A172 (cell line): ENCODE data around the gene SMAD4. TPM values are rescaled to one million over a fixed set of nuclear protein-coding genes. Genes with fewer than 3 reads are reported as not detected.
"Not testable (repeated sequence)": the region's sequence is repeated elsewhere in the genome, so short reads cannot be mapped to it uniquely, and the experiment has no call there.

Experiments
- DNase-seq: peaks from one replicate; pipeline ENCODE4 v3.0.0-alpha.2; 2015; ENCODE audit warnings: low spot score
- total RNA-seq: library from RNA; depleted of rRNA; stranded (reverse); fragments of >200 nt; shearing (Covaris generic); gene quantifications from 2 replicates; pipeline ENCODE4 v1.2.3, GENCODE V29; 2014

SMAD4 gene
- total RNA-seq, 1 experiment from 2014 or later = 71.9 TPM

DNA sequence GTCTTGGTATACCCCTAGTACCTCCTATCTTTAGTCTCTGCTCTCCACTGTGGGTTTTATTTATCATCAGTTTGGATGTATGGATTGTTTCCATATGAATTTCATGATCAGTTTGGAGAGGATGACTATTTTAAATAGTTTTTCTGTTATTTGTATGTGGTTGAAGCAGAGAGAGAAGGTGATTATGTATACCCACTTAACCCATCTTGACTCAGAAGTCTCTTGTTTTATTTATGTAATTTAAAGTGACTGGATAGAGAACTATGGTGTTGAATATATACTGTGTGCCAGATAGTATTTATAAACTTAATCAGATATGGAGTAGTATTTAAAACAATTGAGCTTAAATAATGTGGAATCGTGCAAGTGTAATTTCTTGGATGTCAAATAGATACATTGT, 39.9 kb downstream of the SMAD4 start:
- DNase-seq = no peak

- peak; percentile 63 for DNase-seq
Measured at GRCh38 chr18:51070545-51070944, 40.5 kb downstream of the SMAD4 start.

DNA sequence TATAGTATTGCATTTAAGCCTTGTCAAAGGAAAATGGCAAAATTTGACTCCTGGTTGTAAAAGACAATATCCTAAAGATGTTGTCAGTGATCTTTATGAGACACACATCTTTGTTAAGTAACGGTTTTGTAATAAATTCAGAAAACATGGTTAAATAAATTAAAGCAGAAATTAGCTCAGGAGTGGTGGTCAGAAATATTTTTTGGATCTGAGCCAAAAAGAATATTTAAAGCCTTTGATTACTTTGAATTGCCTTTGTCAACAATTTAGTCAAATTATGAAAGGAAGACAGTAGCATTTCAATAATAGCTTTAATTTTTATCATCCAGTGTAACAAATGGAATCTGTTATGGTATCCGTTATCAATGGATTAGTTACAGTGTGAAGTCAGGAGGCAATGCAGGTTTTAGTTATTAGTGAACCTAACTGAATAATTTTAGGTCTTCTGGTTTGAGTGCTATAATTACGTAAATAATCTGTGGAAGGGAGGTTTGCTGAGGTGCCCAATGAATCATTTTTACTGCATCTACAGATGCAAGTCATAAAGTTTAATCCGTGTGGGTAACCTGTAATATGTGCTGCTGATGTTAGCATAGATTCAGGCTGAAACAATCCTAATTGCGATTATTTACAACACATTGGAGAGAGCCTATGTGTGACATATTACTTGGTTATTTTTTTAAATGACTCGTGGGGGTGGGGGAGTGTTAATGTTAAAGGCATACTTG, 42.7 kb downstream of the SMAD4 start:
- no peak for DNase-seq

DNA sequence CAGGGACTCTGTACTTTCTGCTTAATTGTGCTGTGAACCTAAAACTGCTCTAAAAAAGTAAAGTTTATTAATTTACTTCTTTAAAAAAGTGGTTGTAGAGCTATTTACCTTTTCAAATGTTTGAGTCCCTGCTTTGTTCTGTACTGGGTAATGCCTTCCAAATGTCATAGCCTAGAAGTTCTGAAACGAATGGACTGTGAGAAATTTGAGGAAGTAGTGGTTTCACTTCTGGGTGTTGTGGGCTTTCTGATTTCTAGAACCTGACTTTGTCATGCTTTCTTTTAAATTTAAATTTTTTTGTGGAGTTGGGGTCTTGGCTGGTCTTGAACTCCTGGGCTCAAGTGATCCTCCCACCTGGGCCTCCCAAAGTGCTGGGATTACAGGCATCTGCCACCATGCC, 44.6 kb downstream of the SMAD4 start:
- DNase-seq = no peak

- DNase-seq = no peak
Measured at GRCh38 chr18:51076503-51076902, 46.5 kb downstream of the SMAD4 start.

- DNase-seq = no peak
Measured at GRCh38 chr18:51077217-51077616, 47.2 kb downstream of the SMAD4 start.

DNA sequence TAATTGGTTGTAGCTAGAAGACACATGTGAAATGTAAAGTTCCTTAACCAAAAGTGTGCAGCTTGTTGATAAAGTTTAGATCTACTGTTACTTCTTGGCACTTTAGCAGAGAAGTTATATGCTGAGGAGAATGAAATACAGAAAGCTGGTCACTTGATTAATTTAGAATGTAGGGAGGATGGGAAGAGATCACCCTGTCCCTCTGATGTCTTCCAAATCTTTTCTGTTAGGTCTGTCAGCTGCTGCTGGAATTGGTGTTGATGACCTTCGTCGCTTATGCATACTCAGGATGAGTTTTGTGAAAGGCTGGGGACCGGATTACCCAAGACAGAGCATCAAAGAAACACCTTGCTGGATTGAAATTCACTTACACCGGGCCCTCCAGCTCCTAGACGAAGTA, 48.0 kb downstream of the SMAD4 start:
- no peak for DNase-seq

DNA sequence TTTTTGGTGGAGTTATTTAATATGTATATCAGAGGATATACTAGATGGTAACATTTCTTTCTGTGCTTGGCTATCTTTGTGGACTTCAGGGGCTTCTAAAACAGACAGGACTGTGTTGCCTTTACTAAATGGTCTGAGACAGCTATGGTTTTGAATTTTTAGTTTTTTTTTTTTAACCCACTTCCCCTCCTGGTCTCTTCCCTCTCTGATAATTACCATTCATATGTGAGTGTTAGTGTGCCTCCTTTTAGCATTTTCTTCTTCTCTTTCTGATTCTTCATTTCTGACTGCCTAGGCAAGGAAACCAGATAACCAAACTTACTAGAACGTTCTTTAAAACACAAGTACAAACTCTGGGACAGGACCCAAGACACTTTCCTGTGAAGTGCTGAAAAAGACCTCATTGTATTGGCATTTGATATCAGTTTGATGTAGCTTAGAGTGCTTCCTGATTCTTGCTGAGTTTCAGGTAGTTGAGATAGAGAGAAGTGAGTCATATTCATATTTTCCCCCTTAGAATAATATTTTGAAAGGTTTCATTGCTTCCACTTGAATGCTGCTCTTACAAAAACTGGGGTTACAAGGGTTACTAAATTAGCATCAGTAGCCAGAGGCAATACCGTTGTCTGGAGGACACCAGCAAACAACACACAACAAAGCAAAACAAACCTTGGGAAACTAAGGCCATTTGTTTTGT, 52.7 kb downstream of the SMAD4 start:
- no peak for DNase-seq

GRCh38 chr18:51083398-51083797, 53.4 kb downstream of the SMAD4 start:
- no peak for DNase-seq

GRCh38 chr18:51088410-51088809, 58.4 kb downstream of the SMAD4 start:
- no peak for DNase-seq

- no peak for DNase-seq
Measured at GRCh38 chr18:51089691-51090090, 59.7 kb downstream of the SMAD4 start.

- no peak for DNase-seq
Measured at GRCh38 chr18:51091270-51091669, 61.3 kb downstream of the SMAD4 start.

DNA sequence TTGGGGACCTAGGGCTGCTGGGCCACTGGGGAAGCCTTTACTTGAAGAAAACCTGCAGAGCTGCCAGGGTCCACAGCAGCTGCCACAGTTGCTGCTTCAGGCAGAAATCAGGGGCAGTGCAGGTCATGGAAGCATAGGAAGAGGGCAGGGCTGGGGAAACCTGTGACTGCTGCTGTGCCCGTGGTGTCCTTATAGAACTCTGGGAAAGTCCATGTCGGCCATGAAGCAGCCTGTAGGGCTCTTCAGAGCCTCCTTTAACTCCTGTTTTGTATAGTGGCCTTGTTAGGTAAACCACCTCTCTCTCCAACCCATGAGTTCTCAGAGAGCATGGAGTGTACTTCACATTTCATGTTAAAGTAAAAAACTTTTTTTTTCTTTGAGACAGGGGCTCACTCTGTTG, 62.1 kb downstream of the SMAD4 start:
- DNase-seq = no peak

DNA sequence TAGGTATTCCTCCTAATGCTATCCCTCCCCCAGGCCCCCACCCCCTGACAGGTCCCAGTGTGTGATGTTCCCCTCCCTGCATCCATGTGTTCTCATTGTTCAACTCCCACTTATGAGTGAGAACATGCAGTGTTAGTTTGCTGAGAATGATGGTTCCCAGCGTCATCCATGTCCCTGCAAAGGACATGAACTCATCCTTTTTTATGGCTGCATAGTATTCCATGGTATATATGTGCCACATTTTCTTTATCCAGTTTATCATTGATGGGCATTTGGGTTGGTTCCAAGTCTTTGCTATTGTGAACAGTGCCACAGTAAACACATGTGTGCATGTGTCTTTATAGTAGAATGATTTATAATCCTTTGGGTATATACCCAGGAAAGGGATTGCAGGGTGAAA, 63.0 kb downstream of the SMAD4 start:
- not testable (repeated sequence) for DNase-seq

- no peak for DNase-seq
Measured at GRCh38 chr18:51097021-51097822, 67.2 kb downstream of the SMAD4 start.

GRCh38 chr18:51098082-51098481, 68.1 kb downstream of the SMAD4 start:
- DNase-seq = no peak

- no peak for DNase-seq
Measured at GRCh38 chr18:51098513-51098912, 68.5 kb downstream of the SMAD4 start.

DNA sequence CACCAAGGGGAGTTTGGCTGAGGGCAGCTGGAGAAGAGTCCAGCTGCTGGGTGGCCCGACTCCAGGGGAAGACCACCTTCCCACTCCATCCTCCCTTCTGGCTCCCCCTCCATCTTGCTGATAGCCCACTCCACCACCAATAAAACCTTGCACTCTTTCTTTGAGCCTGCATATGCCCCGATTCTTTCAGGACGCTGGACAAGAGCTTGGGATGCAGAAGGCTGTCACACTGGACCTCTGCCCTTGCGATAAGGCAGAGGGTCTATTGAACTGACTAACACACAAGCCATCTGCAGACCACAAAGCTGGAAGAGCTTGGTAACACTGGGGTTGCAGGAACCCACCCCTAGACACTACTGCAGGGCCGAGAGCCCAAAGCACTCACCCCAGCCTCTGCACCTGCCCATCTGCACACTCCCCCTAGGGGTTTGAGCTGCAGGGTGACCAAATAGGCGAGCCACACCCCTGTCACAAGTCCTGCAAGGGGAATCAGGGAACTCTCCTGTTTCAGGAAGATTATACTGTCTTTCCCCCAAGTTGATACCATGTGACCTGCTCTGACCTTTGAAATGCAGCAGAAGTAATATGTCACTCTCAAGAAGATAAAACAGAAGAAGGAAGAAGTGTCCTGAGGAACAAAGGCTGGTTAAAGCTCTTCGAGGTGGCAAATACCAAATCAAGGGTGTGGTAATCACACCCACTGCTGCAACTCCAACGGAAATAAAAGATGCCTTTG, 70.5 kb downstream of the SMAD4 start:
- no peak for DNase-seq

GRCh38 chr18:51107082-51107481, 77.1 kb downstream of the SMAD4 start:
- no peak for DNase-seq

- DNase-seq = no peak
Measured at GRCh38 chr18:51107598-51108305, 77.7 kb downstream of the SMAD4 start.

DNA sequence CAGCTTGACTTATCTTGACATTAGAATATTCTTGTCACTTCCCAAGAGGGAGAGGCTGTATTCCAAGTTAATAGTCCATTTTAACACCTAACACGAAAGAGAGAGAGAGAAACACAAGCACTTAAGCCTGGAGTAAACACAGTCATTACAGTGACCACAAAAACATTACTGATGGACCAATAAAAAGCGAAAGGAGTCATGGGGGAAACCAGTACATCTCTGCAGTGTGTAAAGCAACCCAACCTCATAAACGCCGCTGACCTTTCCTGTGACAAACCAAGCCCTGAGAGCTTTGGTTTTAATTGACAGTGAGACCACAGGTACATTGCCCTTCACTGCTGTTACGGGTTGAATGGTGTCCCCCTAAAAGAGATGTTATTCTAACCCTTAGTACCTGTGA, 78.3 kb downstream of the SMAD4 start:
- DNase-seq = no peak
